Osteoblast (primary cell): Measurements from ENCODE around the gene CMTM1. TPM values are rescaled to one million over a fixed set of nuclear protein-coding genes. Genes with fewer than 3 reads are reported as not detected.

Experiments
- DNase-seq: peaks from one replicate; pipeline ENCODE4 v3.0.0; 2011; ENCODE audit warnings: low spot score, mixed read lengths; ENCODE audit not compliant: insufficient read length; ENCODE audit errors: missing footprints
- H2AFZ ChIP-seq: 2 replicates; pipeline ENCODE4 v1.6.0; 2011; ENCODE audit warnings: mild to moderate bottlenecking, low read length
- H3K27ac ChIP-seq: 2 replicates; pipeline ENCODE4 v1.5.1; 2011; ENCODE audit warnings: mild to moderate bottlenecking, low read depth, low read length, moderate library complexity
- H3K27me3 ChIP-seq: 2 replicates; pipeline ENCODE4 v1.6.0; 2012; ENCODE audit warnings: mild to moderate bottlenecking, control low read depth, inconsistent platforms, low read length, moderate library complexity; ENCODE audit not compliant: insufficient read depth
- H3K36me3 ChIP-seq: 2 replicates; pipeline ENCODE4 v1.5.1; 2011; ENCODE audit warnings: mild to moderate bottlenecking, low read length, control low read depth, moderate library complexity; ENCODE audit not compliant: insufficient read depth
- H3K4me1 ChIP-seq: 2 replicates; pipeline ENCODE4 v1.5.1; 2011; ENCODE audit warnings: mild to moderate bottlenecking, low read length, control low read depth, moderate library complexity; ENCODE audit not compliant: insufficient read depth
- H3K4me2 ChIP-seq: 2 replicates; pipeline ENCODE4 v1.6.0; 2011; ENCODE audit warnings: mild to moderate bottlenecking, low read length; ENCODE audit not compliant: insufficient read depth
- H3K4me3 ChIP-seq: fragments of 200-600 bp; sonication (generic); 3 replicates; pipeline ENCODE4 v1.5.1; 2012; ENCODE audit warnings: mild to moderate bottlenecking, low read length, inconsistent platforms; ENCODE audit not compliant: insufficient read depth
- H3K79me2 ChIP-seq: 2 replicates; pipeline ENCODE4 v1.6.0; 2012; ENCODE audit warnings: mild to moderate bottlenecking, low read length, control low read depth, inconsistent platforms; ENCODE audit not compliant: insufficient read depth
- H3K9me3 ChIP-seq: 2 replicates; pipeline ENCODE4 v1.5.1; 2011; ENCODE audit warnings: low read depth, low read length, control low read depth
- H4K20me1 ChIP-seq: 2 replicates; pipeline ENCODE4 v1.6.0; 2012; ENCODE audit warnings: mild to moderate bottlenecking, low read length, control low read depth; ENCODE audit not compliant: insufficient read depth
- total RNA-seq: library from RNA; depleted of rRNA; stranded (reverse); fragments of >200 nt; gene quantifications from 2 replicates; pipeline ENCODE4 v1.2.3, GENCODE V29; 2012
- TF ChIP-seq, protein P1 (sequence below): IDR thresholded peaks from 2 replicates; pipeline ENCODE4 v1.5.1; 2011; ENCODE audit warnings: mild to moderate bottlenecking, low read depth, low read length, moderate library complexity; ENCODE audit errors: extremely low read depth

Gene CMTM1
- total RNA-seq, 1 donor = 4.0 TPM

DNA sequence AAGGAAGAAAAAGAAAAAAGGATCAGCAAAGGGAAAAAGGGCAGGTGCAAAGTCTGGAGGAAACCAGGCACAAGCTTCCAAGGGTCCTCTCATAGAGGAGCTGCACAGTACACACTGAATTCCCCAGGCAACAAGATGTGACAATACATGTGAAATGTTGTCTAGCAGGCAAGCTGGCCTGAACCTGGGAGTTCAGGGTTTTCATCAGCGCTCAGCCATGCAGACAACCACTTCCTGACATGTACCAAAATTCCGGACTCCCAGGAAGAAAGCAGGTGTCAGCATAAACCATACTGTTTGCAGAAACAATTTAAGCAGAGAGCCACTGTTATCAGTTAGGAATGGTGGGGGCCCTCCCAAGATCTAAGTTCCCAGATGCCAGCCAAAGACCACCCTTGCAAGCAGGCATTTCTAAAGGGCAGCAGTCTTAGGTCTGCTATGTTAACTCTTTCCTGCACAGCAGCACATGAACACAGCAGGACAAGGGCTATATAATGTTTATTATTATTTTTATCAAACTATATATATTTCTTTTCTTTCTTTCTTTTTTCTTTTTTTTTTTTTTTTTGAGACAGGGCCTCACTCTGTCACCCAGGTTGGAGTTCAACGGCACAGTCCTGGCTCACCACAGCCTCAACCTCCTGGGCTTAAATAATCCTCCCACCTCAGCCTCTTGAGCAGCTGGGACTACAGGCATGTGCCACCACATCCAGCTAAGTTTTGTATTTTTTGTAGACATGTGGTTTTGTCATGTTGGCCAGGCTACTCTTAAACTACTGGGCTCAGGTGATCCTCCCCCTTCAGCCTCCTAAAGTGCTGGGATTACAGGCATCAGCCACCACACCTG lies 26.4 kb upstream of the CMTM1 start:
- H3K79me2 ChIP-seq = no peaks in the 10 kb centered on the region
- no peaks in the 10 kb centered on the region for H3K27me3 ChIP-seq
- TF ChIP-seq, protein P1, sequence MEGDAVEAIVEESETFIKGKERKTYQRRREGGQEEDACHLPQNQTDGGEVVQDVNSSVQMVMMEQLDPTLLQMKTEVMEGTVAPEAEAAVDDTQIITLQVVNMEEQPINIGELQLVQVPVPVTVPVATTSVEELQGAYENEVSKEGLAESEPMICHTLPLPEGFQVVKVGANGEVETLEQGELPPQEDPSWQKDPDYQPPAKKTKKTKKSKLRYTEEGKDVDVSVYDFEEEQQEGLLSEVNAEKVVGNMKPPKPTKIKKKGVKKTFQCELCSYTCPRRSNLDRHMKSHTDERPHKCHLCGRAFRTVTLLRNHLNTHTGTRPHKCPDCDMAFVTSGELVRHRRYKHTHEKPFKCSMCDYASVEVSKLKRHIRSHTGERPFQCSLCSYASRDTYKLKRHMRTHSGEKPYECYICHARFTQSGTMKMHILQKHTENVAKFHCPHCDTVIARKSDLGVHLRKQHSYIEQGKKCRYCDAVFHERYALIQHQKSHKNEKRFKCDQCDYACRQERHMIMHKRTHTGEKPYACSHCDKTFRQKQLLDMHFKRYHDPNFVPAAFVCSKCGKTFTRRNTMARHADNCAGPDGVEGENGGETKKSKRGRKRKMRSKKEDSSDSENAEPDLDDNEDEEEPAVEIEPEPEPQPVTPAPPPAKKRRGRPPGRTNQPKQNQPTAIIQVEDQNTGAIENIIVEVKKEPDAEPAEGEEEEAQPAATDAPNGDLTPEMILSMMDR = no peak
- H4K20me1 ChIP-seq = peaks cover 5% of the 10 kb centered on the region
- H2AFZ ChIP-seq = no peak overlapping the region
- peaks cover 31% of the 10 kb centered on the region for H3K36me3 ChIP-seq
- H3K27ac ChIP-seq = no peak overlapping the region
- peak; percentile 66 for DNase-seq
- H3K4me3 ChIP-seq = no peak overlapping the region
- no peaks in the 10 kb centered on the region for H3K4me1 ChIP-seq
- no peaks in the 10 kb centered on the region for H3K9me3 ChIP-seq
- H3K4me2 ChIP-seq = no peak overlapping the region

DNA sequence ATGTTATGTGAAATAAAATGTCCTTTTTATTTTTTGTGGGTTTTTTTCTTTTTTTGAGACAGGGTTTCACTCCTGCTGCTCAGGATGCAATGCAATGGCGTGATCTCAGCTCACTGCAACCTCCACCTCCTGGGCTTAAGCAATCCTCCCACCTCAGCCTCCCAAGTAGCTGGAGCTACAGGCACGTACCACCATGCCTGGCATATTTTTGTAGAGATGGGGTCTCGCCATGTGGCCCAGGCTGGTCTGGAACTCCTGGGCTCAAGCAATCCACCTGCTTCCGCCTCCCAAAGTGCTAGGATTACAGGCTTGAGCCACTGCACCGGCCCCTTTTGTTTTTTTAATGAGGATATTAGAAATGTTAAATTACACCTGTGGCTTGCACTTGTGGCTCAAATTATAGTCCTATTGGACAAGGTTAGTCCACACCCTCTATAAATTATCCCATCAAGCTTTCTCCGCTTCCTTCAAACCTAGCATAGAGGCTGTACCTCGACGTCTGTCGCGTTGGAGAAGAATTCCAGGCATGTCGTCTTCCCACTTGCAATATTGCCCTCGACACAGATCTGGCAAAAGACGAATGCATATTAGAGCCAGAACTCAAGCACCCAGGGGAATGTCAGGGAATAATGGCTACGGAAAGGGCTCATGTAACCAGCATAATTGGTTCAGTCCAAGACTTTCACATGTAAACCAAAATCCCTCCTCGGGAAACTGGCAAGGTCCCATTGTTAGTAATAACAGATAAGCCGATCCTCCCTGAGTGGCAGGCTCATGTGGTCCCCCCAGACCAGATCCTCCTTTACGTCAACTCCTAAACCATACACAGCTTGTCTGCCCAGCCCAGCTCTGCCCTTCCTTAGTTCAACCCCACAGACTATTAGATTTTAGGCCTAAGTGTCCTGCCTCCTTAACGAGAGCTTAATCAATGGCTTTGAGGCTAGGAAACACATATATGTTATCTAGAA lies 24.6 kb upstream of the CMTM1 start:
- Histone ChIP-seq H3K79me2 (no peaks in the 10 kb centered on the region), H3K9me3 (no peaks in the 10 kb centered on the region), H3K36me3 (peaks cover 29% of the 10 kb centered on the region), H4K20me1 (peaks cover 5% of the 10 kb centered on the region), H2AFZ (no peak overlapping the region), H3K4me3 (no peak overlapping the region), H3K4me2 (no peak overlapping the region), H3K27me3 (no peaks in the 10 kb centered on the region), H3K4me1 (no peaks in the 10 kb centered on the region), H3K27ac (no peak overlapping the region)
- TF ChIP-seq, protein P1 = no peak
- no peak for DNase-seq

DNA sequence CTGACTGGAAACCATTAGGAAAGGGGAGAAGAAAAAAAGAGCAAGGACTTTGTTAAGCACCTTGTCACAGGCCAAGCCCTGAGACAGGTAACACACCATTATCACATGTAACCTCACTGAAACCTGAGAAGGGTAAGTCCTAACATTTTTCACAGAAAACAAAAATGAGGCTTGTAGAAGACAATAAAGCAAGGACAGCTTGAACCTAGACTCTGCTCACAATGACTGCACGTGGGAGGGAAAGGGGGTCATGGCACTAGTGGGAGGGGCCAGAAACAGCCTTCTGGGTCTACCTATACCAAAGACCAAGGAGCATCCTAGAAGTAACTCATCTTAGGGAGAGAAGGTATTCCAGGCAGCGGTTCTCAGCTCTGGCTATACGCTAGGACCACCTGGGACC lies 23.8 kb upstream of the CMTM1 start:
- Histone ChIP-seq H3K79me2 (no peaks in the 10 kb centered on the region), H3K36me3 (peaks cover 24% of the 10 kb centered on the region), H3K4me2 (no peak overlapping the region), H3K4me1 (no peaks in the 10 kb centered on the region), H3K4me3 (no peak overlapping the region), H2AFZ (no peak overlapping the region), H3K9me3 (no peaks in the 10 kb centered on the region), H4K20me1 (peaks cover 5% of the 10 kb centered on the region), H3K27ac (no peak overlapping the region), H3K27me3 (no peaks in the 10 kb centered on the region)
- DNase-seq = no peak
- TF ChIP-seq, protein P1 = no peak

DNA sequence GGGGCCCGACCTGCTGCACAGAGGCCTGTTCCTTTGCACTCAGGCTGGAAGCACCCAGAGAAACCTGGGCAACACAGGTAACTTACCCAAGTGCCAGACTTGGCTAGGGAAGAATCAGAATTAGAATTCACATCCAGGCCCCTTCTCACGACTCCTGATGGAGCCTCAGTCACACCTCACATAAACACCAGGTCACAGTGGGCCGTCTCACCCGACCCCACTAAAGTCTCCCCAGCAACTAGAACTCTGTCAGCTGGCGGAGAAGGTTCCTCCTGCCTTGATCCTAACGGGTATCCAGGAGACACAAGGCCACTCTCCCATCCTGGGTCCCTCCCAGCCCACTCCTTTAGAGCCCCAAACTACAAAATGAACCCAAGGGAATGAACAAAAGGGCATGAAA lies 22.7 kb upstream of the CMTM1 start:
- Histone ChIP-seq H4K20me1 (peaks cover 4% of the 10 kb centered on the region), H3K27ac (no peak overlapping the region), H3K79me2 (no peaks in the 10 kb centered on the region), H2AFZ (no peak overlapping the region), H3K4me2 (no peak overlapping the region), H3K36me3 (peaks cover 21% of the 10 kb centered on the region), H3K9me3 (no peaks in the 10 kb centered on the region), H3K27me3 (no peaks in the 10 kb centered on the region), H3K4me1 (peaks cover 1% of the 10 kb centered on the region), H3K4me3 (no peak overlapping the region)
- TF ChIP-seq, protein P1 = no peak
- peak; percentile 66 for DNase-seq
